ENCODE results near the gene LUC7L2.
"Not testable (repeated sequence)": the region's sequence is repeated elsewhere in the genome, so short reads cannot be mapped to it uniquely, and the experiment has no call there.

LUC7L2 gene

GRCh38 chr7:139357729-139358506 is 1.8 kb upstream of the LUC7L2 start:
- DNase-seq = not testable (repeated sequence)

GRCh38 chr7:139358541-139359365 is 941 bp upstream of the LUC7L2 start:
- DNase-seq = peak; percentile 44

GRCh38 chr7:139360210-139360947 is 685 bp downstream of the LUC7L2 start:
- peak; percentile 97 for DNase-seq

GRCh38 chr7:139360948-139361307 is 1.2 kb downstream of the LUC7L2 start:
- no peak for DNase-seq

GRCh38 chr7:139361523-139361922 is 1.8 kb downstream of the LUC7L2 start:
- no peak for DNase-seq

- DNase-seq = no peak
Observed at GRCh38 chr7:139362302-139362701, 2.6 kb downstream of the LUC7L2 start.

GRCh38 chr7:139362981-139363380 is 3.3 kb downstream of the LUC7L2 start:
- DNase-seq = no peak

GRCh38 chr7:139365336-139365735 is 5.6 kb downstream of the LUC7L2 start:
- DNase-seq = no peak

GRCh38 chr7:139366400-139366799 is 6.7 kb downstream of the LUC7L2 start:
- DNase-seq = no peak

- DNase-seq = no peak
Observed at GRCh38 chr7:139367438-139368155, 7.9 kb downstream of the LUC7L2 start.

GRCh38 chr7:139370301-139370942 is 10.7 kb downstream of the LUC7L2 start:
- DNase-seq = no peak

GRCh38 chr7:139370943-139371313 is 11.2 kb downstream of the LUC7L2 start:
- DNase-seq = no peak

GRCh38 chr7:139374246-139374645 is 14.6 kb downstream of the LUC7L2 start:
- DNase-seq = no peak

GRCh38 chr7:139382439-139382838 is 22.7 kb downstream of the LUC7L2 start:
- DNase-seq = no peak

- DNase-seq = no peak
Observed at GRCh38 chr7:139384611-139385010, 24.9 kb downstream of the LUC7L2 start.

GRCh38 chr7:139387594-139387993 is 27.9 kb downstream of the LUC7L2 start:
- DNase-seq = no peak

GRCh38 chr7:139389091-139389490 is 29.4 kb downstream of the LUC7L2 start:
- DNase-seq = no peak

GRCh38 chr7:139389774-139390173 is 30.1 kb downstream of the LUC7L2 start:
- DNase-seq = no peak

GRCh38 chr7:139393621-139394211 is 34.0 kb downstream of the LUC7L2 start:
- no peak for DNase-seq

GRCh38 chr7:139394540-139394939 is 34.8 kb downstream of the LUC7L2 start:
- no peak for DNase-seq

GRCh38 chr7:139396323-139396951 is 36.7 kb downstream of the LUC7L2 start:
- no peak for DNase-seq

Measured in CD4-positive, alpha-beta T cell treated with Interleukin-6 for 4 hours (primary cell).